GM18909 (cell line): Measurements from ENCODE around the gene JADE1.
A peak's percentile ranks its signal among the peaks of the same experiment; 100 is the strongest.

Source experiments
- ATAC-seq: cut with Tn5 transposase; IDR thresholded peaks from one replicate; pipeline ENCODE4 v1.9.1; 2021; ENCODE audit warnings: mild to moderate bottlenecking; ENCODE audit not compliant: unreplicated experiment, poor library complexity

JADE1 gene

DNA sequence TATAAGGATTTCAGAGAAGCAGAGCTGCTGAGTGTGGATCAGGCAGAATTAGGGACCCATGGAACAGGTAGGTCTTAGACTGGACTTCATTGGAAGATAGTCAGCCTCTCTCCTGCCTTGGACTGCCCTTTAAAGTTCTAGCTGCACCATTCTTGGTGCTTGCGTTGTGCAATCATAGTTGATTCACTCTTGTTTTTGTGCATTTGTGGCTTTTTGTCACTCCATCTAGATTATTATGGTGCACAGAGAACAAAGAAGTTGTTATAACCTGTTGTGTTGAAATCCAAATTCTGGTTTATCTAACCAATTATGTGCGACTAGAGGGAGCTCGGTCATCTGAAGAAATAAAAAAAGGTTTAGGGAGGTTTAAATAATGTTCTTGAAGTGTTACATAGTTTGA lies 59.3 kb downstream of the JADE1 start:
- no peak for ATAC-seq

DNA sequence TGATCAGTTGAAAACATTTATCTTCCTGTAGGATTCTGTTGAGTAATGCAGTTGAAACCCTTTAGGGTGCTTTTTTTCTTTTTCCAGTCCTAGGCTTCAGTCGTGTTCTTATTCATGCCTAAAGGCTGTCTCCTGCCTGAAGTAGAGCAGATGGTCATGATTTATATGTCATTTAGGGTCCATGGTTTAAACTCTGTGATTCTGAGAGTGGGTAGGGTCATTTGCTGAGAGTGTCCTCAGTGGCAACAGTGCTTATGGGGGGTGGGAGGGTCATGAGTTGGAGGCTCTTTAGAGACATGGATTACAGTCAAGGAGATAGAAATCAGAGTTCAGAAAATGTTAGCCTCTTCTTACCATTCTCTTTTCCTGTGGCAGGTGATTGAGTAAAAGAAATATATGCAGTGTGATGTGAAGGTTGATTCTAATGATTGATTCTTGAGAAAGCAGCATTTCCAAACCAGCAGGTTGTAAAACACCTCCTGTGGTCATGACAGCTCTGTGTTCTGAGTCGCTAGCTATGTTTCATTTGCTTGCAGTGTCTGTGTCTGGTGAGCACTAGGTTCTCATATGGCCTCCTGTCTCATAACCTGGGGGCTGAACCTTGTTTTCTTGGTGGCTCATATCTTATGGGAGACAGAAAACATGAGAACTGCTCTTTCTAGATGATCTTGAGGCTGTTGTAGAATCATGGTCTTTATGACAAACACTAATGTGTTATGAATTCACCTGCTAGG lies 60.4 kb downstream of the JADE1 start:
- no peak for ATAC-seq

DNA sequence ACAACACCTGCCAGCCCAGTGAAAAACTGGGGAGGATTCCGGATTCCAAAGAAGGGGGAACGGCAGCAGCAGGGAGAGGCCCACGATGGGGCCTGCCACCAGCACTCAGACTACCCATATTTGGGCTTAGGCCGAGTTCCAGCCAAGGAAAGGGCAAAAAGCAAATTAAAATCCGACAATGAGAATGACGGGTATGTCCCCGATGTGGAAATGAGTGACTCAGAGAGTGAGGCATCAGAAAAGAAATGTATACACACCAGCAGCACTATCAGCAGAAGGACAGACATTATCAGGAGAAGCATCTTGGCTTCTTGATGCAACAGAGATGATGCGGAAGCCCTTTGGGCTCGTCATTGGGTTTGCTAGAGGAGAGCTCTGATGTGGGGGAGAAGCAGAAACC lies 62.4 kb downstream of the JADE1 start:
- no peak for ATAC-seq

DNA sequence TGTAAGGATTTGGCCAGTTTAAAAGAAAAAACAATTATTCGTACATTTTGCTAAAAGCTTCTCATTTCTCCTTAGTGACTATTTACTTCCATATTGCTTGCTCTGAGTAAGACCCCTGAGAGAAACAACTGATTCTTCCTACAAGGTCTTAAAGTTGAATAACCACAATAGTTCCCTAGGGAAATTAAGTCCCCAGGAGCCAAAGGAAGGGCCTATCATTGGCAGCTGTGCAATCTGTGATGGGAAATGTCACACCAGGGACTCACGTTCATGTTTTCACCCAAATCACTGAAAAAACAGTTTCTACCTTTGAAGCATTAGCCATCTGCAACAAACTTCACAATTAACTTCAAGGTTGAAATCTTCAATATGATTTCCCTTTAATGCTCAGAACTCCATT lies 66.7 kb downstream of the JADE1 start:
- ATAC-seq, result no peak

DNA sequence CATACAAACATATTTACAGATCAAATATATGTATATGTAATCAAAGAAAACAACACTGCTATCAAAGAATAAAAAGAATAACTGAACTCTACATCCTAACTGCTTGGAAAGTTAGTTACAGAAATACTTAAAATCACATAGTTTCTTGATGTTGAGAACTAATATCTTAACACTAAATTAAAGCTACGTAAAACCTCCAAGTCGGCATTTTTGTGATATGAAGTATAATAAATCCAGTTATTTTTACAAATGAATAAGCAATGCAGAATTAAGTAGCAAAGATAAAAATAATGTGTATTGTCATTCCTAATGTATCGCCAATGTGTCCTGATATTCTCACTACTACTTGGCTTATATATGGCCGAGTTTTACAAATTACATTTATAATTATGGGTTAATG lies 68.4 kb downstream of the JADE1 start:
- ATAC-seq, result no peak

DNA sequence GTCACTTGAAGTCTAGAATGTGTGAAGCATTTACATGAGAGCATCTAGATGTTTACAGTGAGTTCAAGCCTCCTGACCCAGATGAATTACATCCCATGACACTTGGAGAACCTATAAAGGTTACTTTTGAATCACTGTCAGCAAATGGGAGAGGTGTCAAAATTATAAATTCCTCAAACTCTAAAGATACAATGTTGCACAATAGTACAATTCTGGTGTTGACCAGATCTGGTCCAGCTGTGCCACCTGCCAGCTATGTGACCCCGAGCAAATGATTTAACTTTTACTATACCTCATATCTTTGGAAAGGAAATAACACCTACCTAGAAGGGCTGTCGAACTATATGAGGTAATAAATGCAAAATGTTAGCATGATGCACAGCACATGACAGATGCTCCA lies 69.8 kb downstream of the JADE1 start:
- no peak for ATAC-seq

DNA sequence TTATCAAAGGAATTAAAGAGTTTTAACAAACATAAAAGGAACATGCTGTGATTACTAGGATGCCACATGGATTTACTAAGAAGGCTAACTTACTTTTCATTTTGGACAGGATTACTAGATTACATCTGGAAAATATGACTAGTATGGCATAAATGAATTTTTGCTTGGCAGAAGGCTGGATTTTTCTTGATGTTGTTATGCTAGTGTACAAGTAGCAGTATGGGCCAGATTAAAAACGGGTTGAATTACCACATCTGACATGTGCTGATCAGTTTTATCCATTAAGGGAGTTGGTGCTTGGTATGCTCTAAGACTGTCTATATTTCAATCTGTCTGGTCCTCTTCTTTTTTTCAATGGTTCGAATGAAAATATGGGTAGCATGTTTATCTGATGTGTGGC lies 70.5 kb downstream of the JADE1 start:
- ATAC-seq, result no peak

DNA sequence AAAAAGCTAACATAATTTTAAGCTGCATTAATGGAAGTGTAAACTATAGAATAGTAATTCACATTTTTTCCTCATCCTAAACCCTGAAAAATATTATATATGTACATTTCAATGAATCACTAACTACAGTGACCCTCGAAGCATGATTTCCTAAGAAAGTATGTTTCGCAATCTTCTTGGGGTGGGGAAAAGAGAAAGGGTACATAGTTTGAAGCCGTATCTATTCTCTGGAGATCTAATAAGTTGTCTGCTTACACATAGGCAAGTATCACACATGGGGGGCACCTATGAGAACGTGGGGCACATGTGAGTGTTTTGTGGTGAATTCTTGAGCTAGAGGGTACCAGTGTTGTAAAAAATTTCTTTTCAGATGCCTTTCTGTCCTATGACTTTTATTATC lies 71.2 kb downstream of the JADE1 start:
- ATAC-seq, result no peak

DNA sequence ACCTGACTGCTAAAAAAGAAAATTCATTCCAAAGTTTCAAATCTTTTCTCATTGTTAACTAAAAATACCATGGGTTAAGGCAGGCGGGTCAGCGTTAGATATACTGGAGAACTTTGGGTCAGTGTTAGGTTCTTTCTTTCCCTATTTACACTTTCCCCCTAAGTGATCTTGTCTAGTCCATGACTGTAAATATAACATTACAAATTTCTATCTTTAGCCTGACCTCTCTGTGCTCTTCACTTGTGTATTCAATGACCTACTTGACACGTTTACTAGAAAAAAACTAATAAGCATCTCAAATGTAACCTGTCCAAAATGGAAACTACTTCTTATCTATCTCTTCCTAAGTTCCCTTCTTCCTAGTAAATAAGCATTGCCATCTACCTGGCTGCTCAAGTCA lies 95.3 kb downstream of the JADE1 start:
- no peak for ATAC-seq

DNA sequence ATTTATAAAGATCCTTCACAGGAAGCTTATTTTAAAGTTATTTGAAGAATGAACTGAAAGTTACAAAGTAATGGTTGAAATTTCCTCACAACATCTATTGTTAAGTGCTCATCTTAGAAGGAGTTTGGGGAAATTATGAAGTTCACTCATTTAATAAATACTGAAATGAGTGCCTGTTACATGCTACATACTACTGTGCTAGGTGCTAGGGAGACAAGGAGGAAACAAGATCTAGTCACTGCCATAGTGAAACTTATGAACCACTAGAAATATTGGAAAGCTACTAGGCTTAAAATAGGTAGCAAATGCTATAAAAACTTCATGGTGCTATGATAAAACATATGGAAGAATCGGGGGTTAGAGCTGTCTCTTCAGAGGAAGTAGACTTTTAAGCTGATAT lies 97.1 kb downstream of the JADE1 start:
- no peak for ATAC-seq

DNA sequence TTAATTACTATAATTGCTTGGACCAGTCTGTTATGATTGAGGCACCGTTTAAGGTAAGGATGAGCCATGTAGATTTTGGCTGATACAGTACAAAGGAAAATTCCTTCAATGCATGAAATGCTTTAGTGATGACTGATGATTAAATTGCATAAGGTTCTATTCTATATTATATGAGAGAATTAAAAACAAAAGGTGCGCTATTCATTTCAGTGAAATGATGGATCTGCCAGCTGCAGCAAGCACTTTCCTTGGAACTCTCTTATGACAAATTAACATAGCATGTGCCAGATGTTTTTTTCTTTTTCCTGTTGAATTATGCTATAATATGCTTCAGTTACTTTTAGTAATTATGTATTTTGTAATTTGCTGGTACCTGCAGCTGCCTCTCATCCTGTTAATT lies 98.5 kb downstream of the JADE1 start:
- ATAC-seq, result no peak

DNA sequence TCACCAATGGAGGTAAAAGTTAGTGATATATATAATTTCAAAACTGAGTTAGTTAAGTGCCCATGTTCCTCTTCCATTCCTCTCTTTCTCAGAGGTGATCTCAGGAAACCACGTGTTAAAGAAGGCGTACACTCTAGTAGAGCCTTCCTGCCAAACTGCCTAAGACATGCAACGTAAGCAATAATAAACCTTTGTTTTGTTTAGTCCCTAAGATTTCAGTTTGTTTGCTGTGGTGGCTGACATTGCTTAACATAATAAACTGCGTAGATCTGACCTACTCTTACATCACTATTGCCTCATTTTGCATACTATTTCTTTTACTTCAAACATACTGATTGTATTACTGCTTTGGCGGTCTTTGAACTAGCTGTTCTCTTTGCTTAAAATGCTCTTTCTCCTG lies 99.2 kb downstream of the JADE1 start:
- no peak for ATAC-seq

DNA sequence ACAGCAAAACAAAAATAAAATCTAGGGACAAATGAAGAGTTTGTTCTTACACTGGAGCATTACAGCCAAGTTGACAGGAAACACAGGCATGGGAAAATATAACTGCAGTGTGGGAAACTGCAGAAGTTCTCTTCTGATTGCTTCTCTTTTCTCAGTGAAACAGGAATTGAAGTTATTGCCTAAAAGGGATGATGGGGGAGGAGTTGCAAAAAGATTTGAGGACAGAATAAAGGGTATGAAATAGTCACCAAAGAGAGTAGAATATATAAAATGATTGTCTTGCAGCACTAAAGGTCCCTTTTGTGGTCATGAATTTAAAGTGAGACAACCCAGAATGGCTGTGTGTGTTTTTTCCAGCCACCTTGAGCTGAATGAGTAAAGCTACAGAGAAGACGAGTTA lies 103.7 kb downstream of the JADE1 start:
- ATAC-seq, result no peak

DNA sequence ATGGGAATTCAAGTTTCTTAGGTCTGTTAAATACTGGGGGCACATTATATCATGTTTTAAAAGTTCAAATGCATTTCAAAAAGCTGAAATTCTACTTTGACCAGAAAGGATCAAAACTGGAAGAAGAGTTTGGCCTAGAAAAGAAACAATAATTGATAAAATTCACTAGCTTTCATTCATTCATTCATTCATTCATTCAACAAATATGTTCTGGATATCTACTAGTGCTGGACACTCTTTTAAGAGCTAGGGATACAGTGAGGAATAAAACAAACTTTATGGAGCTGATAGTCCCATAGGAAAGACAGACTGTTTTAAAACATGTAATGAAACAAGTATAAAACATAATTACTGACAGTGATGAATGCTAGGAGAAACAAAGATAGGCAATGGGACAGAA lies 106.0 kb downstream of the JADE1 start:
- no peak for ATAC-seq

DNA sequence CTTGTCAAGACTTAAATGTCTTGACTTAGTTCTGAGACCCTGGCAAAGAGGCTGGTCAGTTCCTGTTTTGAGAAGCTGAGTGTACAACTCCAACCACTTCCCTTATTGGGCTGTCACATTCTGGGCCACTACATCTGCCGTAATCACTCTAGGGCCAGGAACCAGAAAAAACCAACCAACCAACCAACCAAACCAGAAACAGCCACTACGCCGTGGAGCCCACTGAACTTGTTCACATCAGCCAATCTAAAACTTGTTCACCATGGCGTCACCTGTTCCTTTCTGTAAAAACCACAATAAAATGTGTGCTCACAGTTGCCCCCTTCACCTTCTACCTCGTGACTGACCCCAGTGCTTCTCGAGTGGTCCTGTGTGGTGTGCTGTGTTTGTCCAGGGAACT lies 107.3 kb downstream of the JADE1 start:
- peak; percentile 86 for ATAC-seq

DNA sequence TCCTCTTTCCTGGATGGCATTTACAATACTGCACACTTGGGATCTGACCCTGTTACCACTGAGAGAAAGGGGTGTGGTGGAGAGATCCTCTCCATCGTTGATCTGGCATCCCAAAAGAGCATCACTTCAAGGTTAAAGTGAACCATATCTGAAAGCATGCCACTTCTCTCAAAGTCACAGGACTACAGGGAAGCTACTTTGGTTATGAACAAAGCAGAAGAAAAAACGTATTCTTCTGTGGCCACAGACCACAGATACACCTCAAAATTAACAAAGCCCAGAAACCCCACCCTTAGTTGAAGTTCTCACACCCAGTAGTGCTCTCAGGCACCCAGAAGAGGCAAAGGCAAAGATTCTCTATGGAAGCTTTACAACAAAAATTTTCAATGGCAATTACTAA lies 108.3 kb downstream of the JADE1 start:
- peak; percentile 76 for ATAC-seq

DNA sequence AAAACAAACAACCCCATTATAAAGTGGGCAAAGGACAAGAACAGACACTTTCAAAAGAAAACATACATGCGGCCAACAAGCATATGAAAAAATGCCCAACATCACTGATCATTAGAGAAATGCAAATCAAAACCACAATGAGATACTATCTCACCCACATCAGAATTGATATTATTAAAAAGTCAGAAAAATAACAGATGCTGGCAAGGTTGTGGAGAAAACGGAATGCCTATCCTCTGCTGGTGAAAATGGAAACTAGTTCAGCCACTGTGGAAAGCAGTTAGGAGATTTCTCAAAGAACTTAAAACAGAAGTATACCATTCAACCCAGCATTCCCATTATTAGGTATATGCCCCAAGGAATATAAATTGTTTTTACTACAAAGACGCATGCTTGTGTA lies 112.5 kb downstream of the JADE1 start:
- no peak for ATAC-seq
